GM12878 (cell line): Measurements from ENCODE around the gene SLC5A10.
"Not testable (repeated sequence)": the region's sequence is repeated elsewhere in the genome, so short reads cannot be mapped to it uniquely, and the experiment has no call there.

Experiments used
- CHD1 ChIP-seq: IDR thresholded peaks from 2 replicates; pipeline ENCODE4 v1.6.1; 2012; ENCODE audit warnings: low read depth, low read length, improper control_type of control experiment
- CTCF ChIP-seq, 3 experiments: IDR thresholded peaks in 2 of 3; conservative IDR thresholded peaks in 1 of 3; 2 replicates each; pipeline ENCODE4 v1.5.1; 2011; ENCODE audit warnings: low read depth in 3 of 3, low read length in 3 of 3, mild to moderate bottlenecking in 3 of 3, control low read depth in 2 of 3, moderate library complexity in 2 of 3, inconsistent platforms in 1 of 3, mixed read lengths in 1 of 3; ENCODE audit not compliant: control insufficient read depth in 2 of 3, insufficient read depth in 1 of 3; ENCODE audit errors: extremely low read depth in 1 of 3
- DPF2 ChIP-seq: fragments of 450-650 bp; IDR thresholded peaks from 2 replicates; pipeline ENCODE4 v1.6.1; 2017; ENCODE audit warnings: mild to moderate bottlenecking
- ELK1 ChIP-seq: IDR thresholded peaks from 2 replicates; pipeline ENCODE4 v1.6.1; 2012; ENCODE audit warnings: low read depth, low read length, improper control_type of control experiment
- EZH2 ChIP-seq: IDR thresholded peaks from 2 replicates; pipeline ENCODE4 v1.6.1; 2012; ENCODE audit warnings: low read depth, mild to moderate bottlenecking, control low read depth, inconsistent platforms, low read length, borderline replicate concordance; ENCODE audit not compliant: control insufficient read depth
- IRF4 ChIP-seq: IDR thresholded peaks from 2 replicates; pipeline ENCODE4 v1.6.1; 2011; ENCODE audit warnings: low read depth, low read length
- POLR2A ChIP-seq: IDR thresholded peaks from 2 replicates; pipeline ENCODE4 v1.6.1; 2011; ENCODE audit warnings: low read depth, mild to moderate bottlenecking, low read length
- POLR2AphosphoS5 ChIP-seq: IDR thresholded peaks from 2 replicates; pipeline ENCODE4 v1.6.1; 2011; ENCODE audit warnings: mild to moderate bottlenecking, low read length, inconsistent platforms
- REST ChIP-seq: IDR thresholded peaks from 2 replicates; pipeline ENCODE4 v1.6.1; 2012; ENCODE audit warnings: mild to moderate bottlenecking, low read depth, low read length
- SP1 ChIP-seq: IDR thresholded peaks from one replicate; pipeline ENCODE4 v1.6.1; 2011; ENCODE audit warnings: low read depth, low read length
- SRF ChIP-seq, 2 experiments: IDR thresholded peaks; 2 replicates each; pipeline ENCODE4 v1.6.1; 2011; ENCODE audit warnings: low read depth in 2 of 2, low read length in 2 of 2, mild to moderate bottlenecking in 1 of 2, moderate library complexity in 1 of 2
- TAF1 ChIP-seq: IDR thresholded peaks from 2 replicates; pipeline ENCODE4 v1.6.1; 2011; ENCODE audit warnings: mild to moderate bottlenecking, low read depth, low read length, borderline replicate concordance
- YY1 ChIP-seq: IDR thresholded peaks from 2 replicates; pipeline ENCODE4 v1.6.1; 2011; ENCODE audit warnings: low read depth, mild to moderate bottlenecking, low read length
- ZNF274 ChIP-seq: IDR thresholded peaks from one replicate; pipeline ENCODE4 v1.8.0; 2011; ENCODE audit not compliant: insufficient read length, insufficient read depth

GRCh38 chr17:19047510-19047909 is 95.5 kb downstream of the SLC5A10 start:
- TF ChIP-seq SP1; IRF4; TAF1; POLR2A; EZH2; REST; ELK1; ZNF274; CTCF (IDR thresholded peaks at IDR 0.05 in 2 of 3, conservative IDR thresholded peaks at IDR 0.05 in 1 of 3; ENCODE audit: control insufficient read depth in 2 of 3, extremely low read depth in 1 of 3, insufficient read depth in 1 of 3, low read depth in 3 of 3, low read length in 3 of 3); YY1; CHD1; SRF (IDR thresholded peaks at IDR 0.05; ENCODE audit: low read depth in 2 of 2, low read length in 2 of 2); POLR2AphosphoS5; DPF2: not testable (repeated sequence)
